ENCODE results near the gene INO80C. TPM values are rescaled to one million over a fixed set of nuclear protein-coding genes. Genes with fewer than 3 reads are reported as not detected.

INO80C gene
- polyA plus RNA-seq, 2 donors, result 58.3 to 70.6 TPM

DNA sequence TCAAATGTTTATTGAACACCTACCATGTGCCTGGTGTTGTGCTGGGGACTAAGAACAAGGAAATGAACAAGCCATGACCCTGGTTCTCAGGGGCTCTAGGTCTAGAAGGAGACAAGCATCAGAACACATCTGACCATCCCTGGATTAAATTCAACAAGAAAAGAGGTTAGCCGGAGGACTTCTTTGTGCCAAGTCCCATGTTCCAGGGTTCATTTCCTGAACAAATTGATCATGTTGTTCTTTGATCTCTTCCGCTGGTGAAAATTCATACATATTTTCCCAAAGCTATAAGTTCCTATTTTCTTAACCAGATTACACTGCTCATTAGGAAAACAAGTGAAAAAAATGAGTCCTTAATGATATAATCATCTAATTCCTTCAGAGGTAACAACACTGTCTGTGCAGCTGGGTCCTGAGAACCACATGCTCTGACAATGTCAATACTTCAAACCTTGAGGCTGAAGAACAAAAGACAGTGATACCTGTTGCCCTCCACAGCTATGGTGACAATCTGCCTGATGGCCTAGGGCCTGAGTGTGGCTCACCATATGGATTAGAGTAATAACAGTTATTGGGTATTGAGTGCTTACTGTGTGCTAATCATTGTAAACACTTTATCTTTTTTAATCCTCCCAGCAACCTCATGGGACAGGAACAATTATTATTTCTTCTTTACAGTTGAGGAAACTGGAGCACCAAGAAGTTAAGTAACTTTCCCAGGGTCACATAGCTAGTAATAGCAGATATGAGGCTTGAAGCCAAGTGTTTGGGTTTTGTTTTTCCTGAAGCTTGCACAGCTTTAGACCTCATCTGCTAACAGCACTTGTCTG lies 24.6 kb upstream of the INO80C start:
- 79 to 81% methylated on average over 2 of the region's 2 CpGs for WGBS, 2 donors

DNA sequence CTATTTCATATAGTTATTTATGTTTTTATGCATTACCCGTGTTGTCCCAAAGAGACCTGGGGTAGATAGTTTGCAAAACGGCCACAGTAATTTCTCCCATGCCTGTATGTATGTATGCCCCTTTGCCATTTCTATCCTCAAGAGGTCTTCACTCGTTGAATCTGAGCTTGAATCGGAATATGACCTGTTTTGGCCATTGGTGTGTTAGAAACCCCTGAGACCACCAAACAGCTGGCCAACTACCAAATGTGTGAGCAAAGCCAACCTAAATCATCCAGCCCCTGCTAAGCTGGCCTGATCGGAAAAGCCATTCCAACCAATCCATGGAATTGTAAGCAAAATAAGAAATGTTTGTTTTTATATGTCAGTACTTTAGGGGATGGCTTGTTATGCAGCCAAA lies 23.4 kb upstream of the INO80C start:
- H3K36me3 ChIP-seq (ENCODE audit: control insufficient read depth in 2 of 2, insufficient read depth in 2 of 2, low read length in 1 of 2), result no peaks in the 10 kb centered on the region
- peaks cover 0 to 2% of the 10 kb centered on the region in 2 donors for H3K4me1 ChIP-seq (ENCODE audit: control insufficient read depth in 2 of 2, insufficient read depth in 2 of 2, low read length in 1 of 2)
- WGBS, 2 donors, result 84 to 90% methylated on average over 5 of the region's 5 CpGs

More for the DNA sequence above, 24.6 kb upstream of the INO80C start:
- H3K9me3 ChIP-seq (ENCODE audit: control insufficient read depth in 2 of 2, insufficient read depth in 1 of 2, low read depth in 1 of 2, low read length in 1 of 2), result no peaks in the 10 kb centered on the region
- peak overlapping the region in 1 of 2 donors; percentile 38 for H3K27ac ChIP-seq (ENCODE audit: low read depth in 2 of 2, low read length in 1 of 2)
- no peaks in the 10 kb centered on the region for H3K27me3 ChIP-seq (ENCODE audit: control insufficient read depth in 1 of 2, insufficient read depth in 2 of 2, low read length in 2 of 2)
- peaks cover 0 to 2% of the 10 kb centered on the region in 2 donors for H3K4me1 ChIP-seq (ENCODE audit: control insufficient read depth in 2 of 2, insufficient read depth in 2 of 2, low read length in 1 of 2)
- no peak overlapping the region for H3K4me3 ChIP-seq (ENCODE audit: low read depth in 1 of 2, low read length in 2 of 2)
- no peaks in the 10 kb centered on the region for H3K36me3 ChIP-seq (ENCODE audit: control insufficient read depth in 2 of 2, insufficient read depth in 2 of 2, low read length in 1 of 2)

DNA sequence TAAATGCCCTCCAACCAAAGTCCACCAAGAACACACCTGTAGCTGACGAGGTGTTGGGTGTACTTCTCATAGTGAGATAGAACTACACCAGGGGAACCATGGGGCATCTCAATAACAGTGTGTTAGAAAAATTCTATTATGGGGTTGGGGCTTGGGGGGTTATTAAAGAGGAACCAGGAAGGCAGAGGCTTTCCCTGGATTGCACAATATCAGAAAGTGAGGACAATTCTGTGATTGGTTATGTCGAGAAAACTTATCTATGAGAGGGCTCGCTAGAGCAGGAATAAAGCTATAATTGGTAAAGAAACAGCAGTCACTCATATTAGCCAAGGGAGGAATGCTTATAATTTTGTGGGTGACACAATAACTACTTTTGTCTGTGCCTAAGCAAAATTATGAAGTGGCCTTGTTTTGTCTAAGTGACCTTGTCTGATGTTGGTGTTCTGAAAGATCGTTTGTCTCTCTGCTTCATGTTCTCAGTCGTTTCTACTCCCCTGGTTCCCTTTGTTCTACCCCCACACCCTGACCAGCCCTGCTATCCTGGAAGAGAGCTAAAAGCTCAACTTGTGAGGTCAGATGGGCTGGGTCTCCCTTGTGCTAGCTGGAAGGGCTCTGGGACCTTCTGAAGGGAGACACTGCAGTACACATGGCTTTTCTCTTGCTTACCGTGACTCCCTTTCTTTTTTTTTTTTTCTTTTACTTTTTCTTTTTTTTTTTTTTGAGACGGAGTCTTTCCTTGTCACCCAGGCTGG lies 21.6 kb upstream of the INO80C start:
- H3K9me3 ChIP-seq (ENCODE audit: control insufficient read depth in 2 of 2, insufficient read depth in 1 of 2, low read depth in 1 of 2, low read length in 1 of 2), result no peaks in the 10 kb centered on the region
- no peaks in the 10 kb centered on the region for H3K27me3 ChIP-seq (ENCODE audit: control insufficient read depth in 1 of 2, insufficient read depth in 2 of 2, low read length in 2 of 2)
- no peaks in the 10 kb centered on the region for H3K36me3 ChIP-seq (ENCODE audit: control insufficient read depth in 2 of 2, insufficient read depth in 2 of 2, low read length in 1 of 2)
- 77 to 81% methylated on average over 7 of the region's 7 CpGs for WGBS, 2 donors
- peaks cover 0 to 2% of the 10 kb centered on the region in 2 donors for H3K4me1 ChIP-seq (ENCODE audit: control insufficient read depth in 2 of 2, insufficient read depth in 2 of 2, low read length in 1 of 2)
- H3K4me3 ChIP-seq (ENCODE audit: low read depth in 1 of 2, low read length in 2 of 2), result no peak overlapping the region
- H3K27ac ChIP-seq (ENCODE audit: low read depth in 2 of 2, low read length in 1 of 2), result no peak overlapping the region

More for the DNA sequence above, 23.4 kb upstream of the INO80C start:
- H3K27ac ChIP-seq (ENCODE audit: low read depth in 2 of 2, low read length in 1 of 2), result no peak overlapping the region
- H3K9me3 ChIP-seq (ENCODE audit: control insufficient read depth in 2 of 2, insufficient read depth in 1 of 2, low read depth in 1 of 2, low read length in 1 of 2), result no peaks in the 10 kb centered on the region
- no peak overlapping the region for H3K4me3 ChIP-seq (ENCODE audit: low read depth in 1 of 2, low read length in 2 of 2)
- H3K27me3 ChIP-seq (ENCODE audit: control insufficient read depth in 1 of 2, insufficient read depth in 2 of 2, low read length in 2 of 2), result no peaks in the 10 kb centered on the region

GRCh38 chr18:35517715-35518114 lies 20.0 kb upstream of the INO80C start:
- Histone ChIP-seq H3K27me3 (ENCODE audit: control insufficient read depth in 1 of 2, insufficient read depth in 2 of 2, low read length in 2 of 2) (no peaks in the 10 kb centered on the region), H3K9me3 (ENCODE audit: control insufficient read depth in 2 of 2, insufficient read depth in 1 of 2, low read depth in 1 of 2, low read length in 1 of 2) (no peaks in the 10 kb centered on the region), H3K27ac (ENCODE audit: low read depth in 2 of 2, low read length in 1 of 2) (no peak overlapping the region), H3K36me3 (ENCODE audit: control insufficient read depth in 2 of 2, insufficient read depth in 2 of 2, low read length in 1 of 2) (no peaks in the 10 kb centered on the region), H3K4me1 (ENCODE audit: control insufficient read depth in 2 of 2, insufficient read depth in 2 of 2, low read length in 1 of 2) (peaks cover 0 to 5% of the 10 kb centered on the region in 2 donors), H3K4me3 (ENCODE audit: low read depth in 1 of 2, low read length in 2 of 2) (no peak overlapping the region)
- 90 to 94% methylated on average over 2 of the region's 2 CpGs for WGBS, 2 donors

GRCh38 chr18:35516789-35517188 lies 19.0 kb upstream of the INO80C start:
- H3K27ac ChIP-seq (ENCODE audit: low read depth in 2 of 2, low read length in 1 of 2), result no peak overlapping the region
- H3K27me3 ChIP-seq (ENCODE audit: control insufficient read depth in 1 of 2, insufficient read depth in 2 of 2, low read length in 2 of 2), result no peaks in the 10 kb centered on the region
- H3K4me3 ChIP-seq (ENCODE audit: low read depth in 1 of 2, low read length in 2 of 2), result no peak overlapping the region
- 60 to 82% methylated on average over 3 of the region's 3 CpGs for WGBS, 2 donors
- no peaks in the 10 kb centered on the region for H3K9me3 ChIP-seq (ENCODE audit: control insufficient read depth in 2 of 2, insufficient read depth in 1 of 2, low read depth in 1 of 2, low read length in 1 of 2)
- peaks cover 0 to 5% of the 10 kb centered on the region in 2 donors for H3K4me1 ChIP-seq (ENCODE audit: control insufficient read depth in 2 of 2, insufficient read depth in 2 of 2, low read length in 1 of 2)
- H3K36me3 ChIP-seq (ENCODE audit: control insufficient read depth in 2 of 2, insufficient read depth in 2 of 2, low read length in 1 of 2), result no peaks in the 10 kb centered on the region

- Histone ChIP-seq H3K27ac (ENCODE audit: low read depth in 2 of 2, low read length in 1 of 2) (no peak overlapping the region), H3K27me3 (ENCODE audit: control insufficient read depth in 1 of 2, insufficient read depth in 2 of 2, low read length in 2 of 2) (no peaks in the 10 kb centered on the region), H3K9me3 (ENCODE audit: control insufficient read depth in 2 of 2, insufficient read depth in 1 of 2, low read depth in 1 of 2, low read length in 1 of 2) (no peaks in the 10 kb centered on the region), H3K4me3 (ENCODE audit: low read depth in 1 of 2, low read length in 2 of 2) (no peak overlapping the region), H3K36me3 (ENCODE audit: control insufficient read depth in 2 of 2, insufficient read depth in 2 of 2, low read length in 1 of 2) (no peaks in the 10 kb centered on the region), H3K4me1 (ENCODE audit: control insufficient read depth in 2 of 2, insufficient read depth in 2 of 2, low read length in 1 of 2) (peaks cover 0 to 5% of the 10 kb centered on the region in 2 donors)
- 82 to 88% methylated on average over 3 of the region's 3 CpGs for WGBS, 2 donors
Measured at GRCh38 chr18:35516351-35516750, 18.6 kb upstream of the INO80C start.

- Histone ChIP-seq H3K27me3 (ENCODE audit: control insufficient read depth in 1 of 2, insufficient read depth in 2 of 2, low read length in 2 of 2) (no peaks in the 10 kb centered on the region), H3K27ac (ENCODE audit: low read depth in 2 of 2, low read length in 1 of 2) (no peak overlapping the region), H3K4me3 (ENCODE audit: low read depth in 1 of 2, low read length in 2 of 2) (no peak overlapping the region), H3K36me3 (ENCODE audit: control insufficient read depth in 2 of 2, insufficient read depth in 2 of 2, low read length in 1 of 2) (no peaks in the 10 kb centered on the region), H3K9me3 (ENCODE audit: control insufficient read depth in 2 of 2, insufficient read depth in 1 of 2, low read depth in 1 of 2, low read length in 1 of 2) (no peaks in the 10 kb centered on the region), H3K4me1 (ENCODE audit: control insufficient read depth in 2 of 2, insufficient read depth in 2 of 2, low read length in 1 of 2) (peaks cover 0 to 5% of the 10 kb centered on the region in 2 donors)
- WGBS, 2 donors, result 69 to 70% methylated on average over 6 of the region's 6 CpGs
Measured at GRCh38 chr18:35515460-35516130, 17.8 kb upstream of the INO80C start.

GRCh38 chr18:35514752-35515459 lies 17.1 kb upstream of the INO80C start:
- 87 to 90% methylated on average over 7 of the region's 7 CpGs for WGBS, 2 donors
- H3K4me1 ChIP-seq (ENCODE audit: control insufficient read depth in 2 of 2, insufficient read depth in 2 of 2, low read length in 1 of 2), result peaks cover 0 to 5% of the 10 kb centered on the region in 2 donors
- H3K9me3 ChIP-seq (ENCODE audit: control insufficient read depth in 2 of 2, insufficient read depth in 1 of 2, low read depth in 1 of 2, low read length in 1 of 2), result no peaks in the 10 kb centered on the region
- no peak overlapping the region for H3K4me3 ChIP-seq (ENCODE audit: low read depth in 1 of 2, low read length in 2 of 2)
- H3K36me3 ChIP-seq (ENCODE audit: control insufficient read depth in 2 of 2, insufficient read depth in 2 of 2, low read length in 1 of 2), result no peaks in the 10 kb centered on the region
- H3K27me3 ChIP-seq (ENCODE audit: control insufficient read depth in 1 of 2, insufficient read depth in 2 of 2, low read length in 2 of 2), result no peaks in the 10 kb centered on the region
- H3K27ac ChIP-seq (ENCODE audit: low read depth in 2 of 2, low read length in 1 of 2), result no peak overlapping the region

GRCh38 chr18:35514283-35514682 lies 16.5 kb upstream of the INO80C start:
- Histone ChIP-seq H3K4me1 (ENCODE audit: control insufficient read depth in 2 of 2, insufficient read depth in 2 of 2, low read length in 1 of 2) (peaks cover 0 to 5% of the 10 kb centered on the region in 2 donors), H3K27ac (ENCODE audit: low read depth in 2 of 2, low read length in 1 of 2) (peak overlapping the region in 1 of 2 donors; percentile 76), H3K4me3 (ENCODE audit: low read depth in 1 of 2, low read length in 2 of 2) (no peak overlapping the region), H3K36me3 (ENCODE audit: control insufficient read depth in 2 of 2, insufficient read depth in 2 of 2, low read length in 1 of 2) (no peaks in the 10 kb centered on the region), H3K27me3 (ENCODE audit: control insufficient read depth in 1 of 2, insufficient read depth in 2 of 2, low read length in 2 of 2) (no peaks in the 10 kb centered on the region), H3K9me3 (ENCODE audit: control insufficient read depth in 2 of 2, insufficient read depth in 1 of 2, low read depth in 1 of 2, low read length in 1 of 2) (no peaks in the 10 kb centered on the region)
- 96% methylated on average over 2 of the region's 2 CpGs for WGBS, 2 donors

Measured in esophagus (tissue), 2 donors.